ENCODE measurements around the gene NIM1K. TPM values are rescaled to one million over a fixed set of nuclear protein-coding genes. Genes with fewer than 3 reads are reported as not detected.

The NIM1K gene
- total RNA-seq, 1 experiment from 2014 or later: 0.61 TPM

DNA sequence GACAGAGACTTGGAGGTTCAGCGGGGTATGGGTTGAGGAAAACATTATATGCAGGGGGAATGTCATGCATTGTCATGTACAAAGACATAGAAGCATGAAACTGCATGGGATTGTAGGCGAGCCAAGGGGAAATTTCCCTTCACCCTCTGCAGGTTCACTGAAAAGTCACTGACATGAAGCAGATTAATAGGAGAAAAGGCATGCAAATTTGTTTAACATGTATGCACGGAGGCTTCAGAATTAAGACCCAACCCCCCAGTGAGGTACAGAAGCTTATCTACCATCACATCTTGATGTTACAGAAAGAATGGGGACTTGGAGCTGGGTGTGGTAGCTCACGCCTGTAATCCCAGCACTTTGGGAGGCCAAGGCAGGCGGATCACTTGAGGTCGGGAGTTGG is 18.5 kb downstream of the NIM1K start:
- in situ Hi-C loops (cut with HindIII; ENCODE audit: low pct_unique_long_range_greater_than_20kb, low sequenced_read_pairs): no loop called here
- no peak for DNase-seq (ENCODE audit: low read depth, low spot score)

- in situ Hi-C loops (cut with HindIII; ENCODE audit: low pct_unique_long_range_greater_than_20kb, low sequenced_read_pairs): no loop called here
Measured at GRCh38 chr5:43213951-43214350, 21.9 kb downstream of the NIM1K start.

DNA sequence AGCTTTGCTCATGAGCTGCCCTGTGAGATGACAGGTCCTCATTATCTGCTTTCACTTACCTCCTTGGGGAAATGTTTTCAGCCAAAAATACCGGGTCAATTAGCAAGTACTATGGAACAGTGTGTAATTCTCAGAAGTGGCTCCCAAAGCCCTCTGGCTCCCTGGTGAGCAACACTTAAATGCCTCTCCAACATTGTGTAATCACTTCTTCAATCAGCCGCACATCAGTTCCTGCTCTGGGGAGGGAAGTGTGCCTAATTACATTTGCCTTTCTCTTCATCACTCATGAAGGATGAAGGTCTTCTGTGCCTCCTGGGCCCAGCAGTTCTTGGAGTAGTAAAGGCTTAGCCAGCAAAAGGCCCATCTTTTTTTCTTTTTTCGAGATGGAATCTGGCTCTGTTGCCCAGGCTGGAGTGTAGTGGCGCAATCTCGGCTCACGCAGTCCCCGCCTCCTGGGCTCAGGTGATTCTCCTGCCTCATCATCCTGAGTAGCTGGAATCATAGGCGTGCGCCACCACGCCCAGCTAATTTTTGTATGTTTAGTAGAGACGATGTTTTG is 23.1 kb downstream of the NIM1K start:
- in situ Hi-C loops (cut with HindIII; ENCODE audit: low pct_unique_long_range_greater_than_20kb, low sequenced_read_pairs): no loop called here
- no peak for DNase-seq (ENCODE audit: low read depth, low spot score)

More at GRCh38 chr5:43213951-43214350, 21.9 kb downstream of the NIM1K start:
- no peak for DNase-seq (ENCODE audit: low read depth, low spot score)

GRCh38 chr5:43216941-43217340 is 24.9 kb downstream of the NIM1K start:
- in situ Hi-C loops (cut with HindIII; ENCODE audit: low pct_unique_long_range_greater_than_20kb, low sequenced_read_pairs): no loop called here
- no peak for DNase-seq (ENCODE audit: low read depth, low spot score)

DNA sequence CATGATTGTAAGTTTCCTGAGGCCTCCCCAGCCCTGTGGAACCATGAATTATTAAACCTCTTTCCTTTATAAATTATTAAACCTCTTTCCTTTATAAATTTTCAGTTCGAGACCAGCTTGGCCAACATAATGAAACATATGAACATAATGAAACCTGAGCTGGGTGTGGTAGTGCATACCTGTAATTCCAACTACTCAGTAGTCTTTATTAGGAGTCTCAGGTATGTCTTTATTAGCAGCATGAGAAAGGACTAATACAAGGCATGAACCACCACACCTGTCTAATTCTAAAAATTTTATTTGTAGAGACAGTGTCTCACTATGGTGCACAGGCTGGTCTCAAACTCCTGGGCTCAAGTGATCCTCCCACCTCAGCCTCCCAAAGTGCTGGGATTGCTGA is 27.1 kb downstream of the NIM1K start:
- in situ Hi-C loops (cut with HindIII; ENCODE audit: low pct_unique_long_range_greater_than_20kb, low sequenced_read_pairs): no loop called here
- DNase-seq (ENCODE audit: low read depth, low spot score): no peak

DNA sequence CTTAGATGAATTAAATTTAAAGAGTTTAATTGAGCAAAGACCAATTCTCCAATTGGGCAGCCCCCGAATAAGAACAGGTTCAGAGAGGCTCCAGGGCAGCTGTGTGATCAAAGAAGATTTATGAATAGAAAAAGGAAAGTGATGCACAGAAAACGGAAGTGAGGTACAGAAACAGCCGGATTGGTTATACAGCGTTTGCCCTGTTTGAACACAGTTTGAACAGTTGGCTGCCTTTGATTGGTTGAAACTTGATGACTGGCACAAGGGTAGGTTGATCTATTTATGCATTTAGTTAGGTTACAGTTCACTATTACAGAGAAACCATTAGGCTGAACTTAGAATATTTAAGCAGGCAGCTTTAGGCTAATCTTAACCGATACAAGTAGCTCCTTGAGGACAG is 29.5 kb downstream of the NIM1K start:
- in situ Hi-C loops (cut with HindIII; ENCODE audit: low pct_unique_long_range_greater_than_20kb, low sequenced_read_pairs): no loop called here
- no peak for DNase-seq (ENCODE audit: low read depth, low spot score)

- in situ Hi-C loops (cut with HindIII; ENCODE audit: low pct_unique_long_range_greater_than_20kb, low sequenced_read_pairs): no loop called here
Measured at GRCh38 chr5:43225649-43226245, 33.7 kb downstream of the NIM1K start.

GRCh38 chr5:43227655-43228054 is 35.6 kb downstream of the NIM1K start:
- in situ Hi-C loops (cut with HindIII; ENCODE audit: low pct_unique_long_range_greater_than_20kb, low sequenced_read_pairs): no loop called here
- peak; percentile 78 for DNase-seq (ENCODE audit: low read depth, low spot score)

More at GRCh38 chr5:43225649-43226245, 33.7 kb downstream of the NIM1K start:
- DNase-seq (ENCODE audit: low read depth, low spot score): no peak

DNA sequence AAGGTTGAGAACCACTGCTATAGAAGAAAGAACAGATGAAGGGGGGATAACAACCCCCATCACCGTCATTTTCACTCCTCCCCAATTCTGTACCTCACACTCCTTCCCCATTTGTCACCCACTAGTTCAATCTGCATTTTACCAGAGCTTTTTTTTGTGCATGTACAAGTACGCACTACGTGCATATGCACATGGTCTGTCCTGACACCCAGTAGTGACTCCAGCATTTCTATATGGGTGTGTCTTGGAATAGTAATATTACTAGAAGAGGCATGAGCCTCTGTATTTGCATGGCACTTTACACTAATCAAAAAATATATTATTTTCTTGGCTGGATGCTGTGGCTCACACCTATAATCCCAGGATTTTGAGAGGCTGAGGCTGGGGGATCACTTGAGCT is 38.7 kb downstream of the NIM1K start:
- in situ Hi-C loops (cut with HindIII; ENCODE audit: low pct_unique_long_range_greater_than_20kb, low sequenced_read_pairs): no loop called here
- DNase-seq (ENCODE audit: low read depth, low spot score): no peak

DNA sequence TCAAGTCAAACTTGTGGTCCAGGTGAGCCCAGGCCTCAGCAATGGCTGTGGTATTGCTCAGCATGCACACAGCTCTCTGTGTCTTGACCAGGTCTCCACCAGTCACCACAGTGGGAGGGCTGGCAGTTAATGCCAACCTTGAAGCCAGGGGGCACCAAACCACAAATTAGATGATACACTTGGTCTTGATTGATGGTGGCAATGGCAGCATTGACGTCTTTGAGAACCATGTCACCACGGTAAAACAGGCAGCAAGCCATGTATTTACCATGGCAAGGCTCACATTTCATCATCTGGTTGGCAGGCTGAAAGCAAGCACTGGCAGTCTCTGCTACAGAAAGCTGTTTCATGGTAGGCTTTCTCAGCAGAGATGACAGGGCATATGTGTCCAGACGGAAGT is 40.0 kb downstream of the NIM1K start:
- peak; percentile 65 for DNase-seq (ENCODE audit: low read depth, low spot score)
- in situ Hi-C loops (cut with HindIII; ENCODE audit: low pct_unique_long_range_greater_than_20kb, low sequenced_read_pairs): no loop called here

DNA sequence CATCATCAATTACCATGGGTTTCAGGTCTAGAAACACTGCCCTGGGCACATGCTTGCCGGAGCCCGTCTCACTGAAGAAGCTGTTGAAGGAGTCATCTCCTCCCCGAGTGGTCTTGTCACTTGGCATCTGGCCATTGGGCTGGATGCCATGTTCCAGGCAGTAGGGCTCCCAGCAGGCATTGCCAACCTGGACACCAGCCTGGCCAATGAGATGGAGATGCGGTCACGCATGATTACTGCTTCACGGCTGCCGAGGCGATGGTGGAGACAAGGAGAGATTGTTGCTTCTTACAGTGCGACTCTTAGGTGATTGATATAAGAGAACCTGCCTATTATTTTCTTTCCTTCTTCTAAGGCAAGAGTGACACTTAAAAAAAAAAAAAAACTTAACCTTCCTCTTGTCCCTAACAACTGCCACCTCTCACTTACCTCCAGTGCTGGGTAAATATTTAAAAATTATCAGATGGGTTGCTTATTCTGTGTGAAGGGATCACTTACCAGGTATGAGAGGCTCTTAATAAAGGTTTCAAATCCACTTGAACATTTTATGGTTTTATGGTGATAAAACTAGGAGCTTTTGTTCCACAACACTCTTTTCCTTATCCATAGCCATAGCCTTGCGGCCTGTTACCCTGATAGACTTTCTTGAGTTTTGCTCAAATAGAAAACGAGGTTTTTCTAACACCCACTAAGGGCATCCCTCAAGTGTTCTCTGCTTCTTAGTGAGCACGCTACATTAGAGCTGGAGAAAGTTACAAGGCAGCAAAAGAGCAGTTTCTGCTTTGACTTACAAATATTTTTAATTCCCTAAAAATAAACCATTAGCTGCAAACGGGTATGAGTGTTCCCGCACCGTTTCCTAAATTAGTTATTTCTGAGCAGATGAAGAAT is 41.2 kb downstream of the NIM1K start:
- DNase-seq (ENCODE audit: low read depth, low spot score): no peak
- in situ Hi-C loops (cut with HindIII; ENCODE audit: low pct_unique_long_range_greater_than_20kb, low sequenced_read_pairs): no loop called here

DNA sequence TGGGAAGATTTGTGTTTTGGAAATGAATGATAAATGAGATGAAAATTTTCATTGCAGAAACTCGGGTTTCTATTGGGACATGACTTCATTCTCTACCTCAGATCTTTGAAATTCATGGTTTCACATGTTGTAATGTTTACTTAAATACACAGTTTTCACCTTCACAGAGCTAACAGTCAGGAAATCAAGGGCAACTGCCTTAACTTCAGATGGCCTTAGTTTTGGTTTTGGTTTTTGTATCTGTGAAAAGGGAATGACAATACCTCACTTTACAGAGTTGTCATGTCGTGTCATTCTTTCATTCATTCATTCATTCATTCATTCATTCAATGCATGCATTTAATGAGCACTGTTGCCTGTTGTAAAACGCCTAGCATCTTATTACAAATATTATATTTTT is 41.9 kb downstream of the NIM1K start:
- DNase-seq (ENCODE audit: low read depth, low spot score): no peak
- in situ Hi-C loops (cut with HindIII; ENCODE audit: low pct_unique_long_range_greater_than_20kb, low sequenced_read_pairs): no loop called here

DNA sequence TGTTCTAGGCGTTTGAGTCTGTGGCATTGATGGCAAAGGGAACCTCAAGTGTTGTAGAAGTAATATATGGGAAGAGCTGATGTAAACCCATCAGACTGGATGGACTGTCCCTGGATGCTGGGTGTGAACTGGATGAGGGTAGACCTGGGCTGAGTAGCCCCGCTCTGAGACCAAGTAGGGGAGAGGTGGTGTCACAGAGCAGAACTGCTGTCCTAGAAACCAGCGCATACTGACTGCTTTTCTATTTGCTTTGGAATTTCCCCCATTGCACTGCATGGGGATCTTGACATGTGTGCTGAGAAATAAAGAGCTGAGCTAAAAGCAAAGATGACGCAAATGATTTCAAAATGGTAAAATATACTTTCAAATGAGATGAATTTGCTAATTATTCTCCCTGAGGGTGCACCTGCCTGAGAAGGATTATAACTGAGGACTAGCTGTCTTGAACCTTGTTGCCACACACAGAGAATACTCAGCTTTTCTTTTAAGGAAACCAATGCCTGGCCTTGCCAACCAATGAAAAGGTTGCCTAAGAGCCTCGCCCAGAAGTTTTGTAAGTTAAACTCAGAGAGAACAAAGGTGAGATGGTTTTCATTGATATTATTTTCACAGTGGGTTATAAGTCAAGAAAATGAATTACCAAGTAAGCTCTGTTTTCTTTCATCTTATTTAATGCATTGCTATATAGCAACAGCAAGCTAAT is 44.8 kb downstream of the NIM1K start:
- no peak for DNase-seq (ENCODE audit: low read depth, low spot score)
- in situ Hi-C loops (cut with HindIII; ENCODE audit: low pct_unique_long_range_greater_than_20kb, low sequenced_read_pairs): no loop called here

- DNase-seq (ENCODE audit: low read depth, low spot score): no peak
- in situ Hi-C loops (cut with HindIII; ENCODE audit: low pct_unique_long_range_greater_than_20kb, low sequenced_read_pairs): no loop called here
Measured at GRCh38 chr5:43242196-43242595, 50.2 kb downstream of the NIM1K start.

GRCh38 chr5:43243270-43243669 is 51.2 kb downstream of the NIM1K start:
- DNase-seq (ENCODE audit: low read depth, low spot score): no peak
- in situ Hi-C loops (cut with HindIII; ENCODE audit: low pct_unique_long_range_greater_than_20kb, low sequenced_read_pairs): no loop called here

- DNase-seq (ENCODE audit: low read depth, low spot score): no peak
- in situ Hi-C loops (cut with HindIII; ENCODE audit: low pct_unique_long_range_greater_than_20kb, low sequenced_read_pairs): no loop called here
Measured at GRCh38 chr5:43244823-43245565, 53.0 kb downstream of the NIM1K start.

DNA sequence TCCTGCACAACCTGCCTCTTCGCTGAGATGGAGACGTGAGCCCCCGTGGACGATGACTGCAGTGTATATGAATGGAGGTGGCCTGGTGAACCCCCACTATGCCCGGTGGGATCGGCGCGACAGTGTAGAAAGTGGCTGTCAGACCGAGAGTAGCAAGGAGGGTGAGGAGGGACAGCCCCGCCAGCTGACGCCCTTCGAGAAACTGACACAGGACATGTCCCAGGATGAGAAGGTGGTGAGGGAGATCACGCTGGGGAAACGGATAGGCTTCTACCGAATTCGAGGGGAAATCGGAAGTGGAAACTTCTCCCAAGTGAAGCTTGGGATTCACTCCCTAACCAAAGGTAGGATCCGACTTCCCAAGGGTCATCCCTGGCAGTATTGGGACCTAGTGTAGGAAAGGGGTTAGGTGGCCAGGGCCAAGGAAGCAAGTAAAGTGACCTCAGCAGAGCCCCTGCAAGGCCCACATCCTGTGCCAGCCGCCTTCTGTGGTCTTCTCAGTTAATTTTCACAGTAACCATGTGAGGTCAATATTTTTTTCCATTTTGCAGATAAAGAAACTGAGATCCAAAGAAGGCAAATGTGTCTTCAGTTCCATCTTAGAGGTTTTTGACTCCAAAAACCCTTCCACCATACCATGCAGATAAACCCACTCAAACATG is 53.8 kb downstream of the NIM1K start:
- in situ Hi-C loops (cut with HindIII; ENCODE audit: low pct_unique_long_range_greater_than_20kb, low sequenced_read_pairs): no loop called here
- DNase-seq (ENCODE audit: low read depth, low spot score): no peak
